Measurements from ENCODE around the gene VCP. TPM values are rescaled to one million over a fixed set of nuclear protein-coding genes. Genes with fewer than 3 reads are reported as not detected.

The VCP gene
- total RNA-seq, 1 experiment from 2014 or later = 157 TPM

GRCh38 chr9:35010351-35010958 lies 62.0 kb downstream of the VCP start:
- no peak overlapping the region for H3K27ac ChIP-seq (ENCODE audit: low read length)
- no peak for DNase-seq
- no peak overlapping the region for H3K4me3 ChIP-seq (ENCODE audit: low read length)
- H3K4me1 ChIP-seq (ENCODE audit: low read length) = no peaks in the 10 kb centered on the region
- H3K9ac ChIP-seq (ENCODE audit: low read length) = no peak overlapping the region
- no peak overlapping the region for H2AFZ ChIP-seq (ENCODE audit: low read length)
- H3K27me3 ChIP-seq (ENCODE audit: low read length) = no peaks in the 10 kb centered on the region
- H4K20me1 ChIP-seq (ENCODE audit: insufficient read depth, low read depth, low read length) = no peaks in the 10 kb centered on the region
- no peak overlapping the region for H3K4me2 ChIP-seq (ENCODE audit: low read depth, low read length, poor library complexity, severe bottlenecking)
- peaks cover 53% of the 10 kb centered on the region for H3K36me3 ChIP-seq (ENCODE audit: insufficient read depth, low read length)
- H3K79me2 ChIP-seq (ENCODE audit: low read length) = no peaks in the 10 kb centered on the region
- H3K9me2 ChIP-seq (replicated peaks; ENCODE audit: insufficient read depth, low read length) = no peaks in the 10 kb centered on the region
- peaks cover 3% of the 10 kb centered on the region; the same call in 1 of the 2 replicates for H3K9me3 ChIP-seq (ENCODE audit: low read length)

Small RNA genes within 50 kb of the gene (small RNA-seq; reads per million reads assigned to genes)
- gene RN7SL338P = not detected

Other genes with a start within 250 kb of the VCP start
- gene PHF24, start 114.3 kb downstream of the VCP start, total RNA-seq (2014; rRNA removed; shearing (Covaris generic); ENCODE audit: low replicate concordance) = not detected in 2 replicates
- 2.7 and 6.8 TPM in 2 replicates for gene DNAJB5, start 82.9 kb downstream of the VCP start, total RNA-seq (2014; rRNA removed; shearing (Covaris generic); ENCODE audit: low replicate concordance)
- 38.8 and 47.9 TPM in 2 replicates for gene FANCG, start 7.3 kb upstream of the VCP start, total RNA-seq (2014; rRNA removed; shearing (Covaris generic); ENCODE audit: low replicate concordance)
- gene PIGO, start 24.0 kb upstream of the VCP start, total RNA-seq (2014; rRNA removed; shearing (Covaris generic); ENCODE audit: low replicate concordance) = 25.1 and 29.3 TPM in 2 replicates
- 141 and 250 TPM in 2 replicates for gene STOML2, start 30.5 kb upstream of the VCP start, total RNA-seq (2014; rRNA removed; shearing (Covaris generic); ENCODE audit: low replicate concordance)
- gene ATOSB, start 43.2 kb upstream of the VCP start, total RNA-seq (2014; rRNA removed; shearing (Covaris generic); ENCODE audit: low replicate concordance) = 3.2 and 3.5 TPM in 2 replicates
- gene UNC13B, start 89.4 kb upstream of the VCP start, total RNA-seq (2014; rRNA removed; shearing (Covaris generic); ENCODE audit: low replicate concordance) = not detected in 2 replicates